ENCODE data around the gene KRT3.

KRT3 gene

GRCh38 chr12:52814710-52815155, 18.8 kb upstream of the KRT3 start:
- TF ChIP-seq CTCF (IDR thresholded peaks at IDR 0.05), result no peak

GRCh38 chr12:52813885-52814709, 18.2 kb upstream of the KRT3 start, which contains the start of gene KRT4:
TSS of gene KRT4 (minus strand) at chr12:52814116. CDS start at chr12:52814058, 58 bp downstream.
- TF ChIP-seq CTCF (IDR thresholded peaks at IDR 0.05), result no peak

- TF ChIP-seq CTCF (IDR thresholded peaks at IDR 0.05), result no peak
These were observed 17.4 kb upstream of the KRT3 start for GRCh38 chr12:52813203-52813819.

GRCh38 chr12:52812749-52813148, 16.8 kb upstream of the KRT3 start:
- TF ChIP-seq CTCF (IDR thresholded peaks at IDR 0.05), result no peak

- no peak for TF ChIP-seq CTCF (IDR thresholded peaks at IDR 0.05)
These were observed 16.1 kb upstream of the KRT3 start for GRCh38 chr12:52812073-52812400.

- TF ChIP-seq CTCF (IDR thresholded peaks at IDR 0.05), result no peak
These were observed 15.5 kb upstream of the KRT3 start for GRCh38 chr12:52811191-52812072.

- TF ChIP-seq CTCF (IDR thresholded peaks at IDR 0.05), result no peak
These were observed 14.6 kb upstream of the KRT3 start for GRCh38 chr12:52810554-52810953.

Data from LNCAP (cell line).